GM23338 (cell line): Measurements from ENCODE around the gene PELI1. TPM values are rescaled to one million over a fixed set of nuclear protein-coding genes. Genes with fewer than 3 reads are reported as not detected.

Experiments
- ATAC-seq: fragments of 200-7000 bp; cut with Tn5 transposase; 3 replicates; pipeline ENCODE4 v1.9.1; 2020
- DNase-seq: peaks from one replicate; pipeline ENCODE4 v3.0.0-alpha.2; 2015; ENCODE audit warnings: low spot score
- H2AFZ ChIP-seq: fragments of 200-600 bp; sonication (generic); 2 replicates; pipeline ENCODE4 v1.8.0; 2016; ENCODE audit warnings: antibody characterized with exemption, mild to moderate bottlenecking, moderate library complexity
- H3F3A ChIP-seq: fragments of 200-600 bp; sonication (generic); replicated peaks from 2 replicates; pipeline ENCODE4 v1.8.0; 2017; ENCODE audit warnings: antibody characterized with exemption, mixed run types, low read depth
- H3K27ac ChIP-seq: fragments of 200-600 bp; sonication (generic); 2 replicates; pipeline ENCODE4 v1.6.1; 2016; ENCODE audit warnings: low read depth
- H3K27me3 ChIP-seq: fragments of 200-600 bp; sonication (generic); 2 replicates; pipeline ENCODE4 v1.8.0; 2016; ENCODE audit warnings: mild to moderate bottlenecking, mixed run types, moderate library complexity; ENCODE audit not compliant: insufficient read depth
- H3K36me3 ChIP-seq: fragments of 200-600 bp; sonication (generic); 2 replicates; pipeline ENCODE4 v1.8.0; 2016; ENCODE audit warnings: mild to moderate bottlenecking; ENCODE audit not compliant: insufficient read depth
- H3K4me1 ChIP-seq: fragments of 200-600 bp; sonication (generic); 2 replicates; pipeline ENCODE4 v1.8.0; 2016; ENCODE audit warnings: mild to moderate bottlenecking, moderate library complexity; ENCODE audit not compliant: insufficient read depth
- H3K4me2 ChIP-seq: fragments of 200-600 bp; sonication (generic); 2 replicates; pipeline ENCODE4 v1.7.1; 2017; ENCODE audit warnings: mixed run types
- H3K4me3 ChIP-seq: fragments of 200-600 bp; sonication (generic); 2 replicates; pipeline ENCODE4 v1.6.1; 2016; ENCODE audit warnings: mixed run types
- H3K79me2 ChIP-seq: fragments of 200-600 bp; sonication (generic); replicated peaks from 2 replicates; pipeline ENCODE4 v1.8.0; 2017; ENCODE audit warnings: mild to moderate bottlenecking; ENCODE audit not compliant: insufficient read depth
- H3K9me2 ChIP-seq: fragments of 200-600 bp; sonication (generic); 2 replicates; pipeline ENCODE4 v1.8.0; 2017; ENCODE audit not compliant: insufficient read depth
- H4K20me1 ChIP-seq: fragments of 200-600 bp; sonication (generic); replicated peaks from 2 replicates; pipeline ENCODE4 v1.8.0; 2017; ENCODE audit warnings: mild to moderate bottlenecking; ENCODE audit not compliant: insufficient read depth
- H3K27ac Mint-ChIP-seq: 2 replicates; pipeline ENCODE4 v1.8.0; 2020; ENCODE audit warnings: inconsistent platforms, mild to moderate bottlenecking, moderate library complexity, mixed read lengths
- H3K27me3 Mint-ChIP-seq: 3 replicates; pipeline ENCODE4 v1.8.0; 2022; ENCODE audit warnings: low read depth, mild to moderate bottlenecking, moderate library complexity, mixed read lengths, inconsistent platforms; ENCODE audit not compliant: insufficient read depth, poor library complexity
- H3K36me3 Mint-ChIP-seq: 3 replicates; pipeline ENCODE4 v1.8.0; 2021; ENCODE audit warnings: low read depth, mild to moderate bottlenecking, inconsistent platforms, moderate library complexity, mixed read lengths
- H3K4me1 Mint-ChIP-seq: 3 replicates; pipeline ENCODE4 v1.8.0; 2020; ENCODE audit warnings: mild to moderate bottlenecking, inconsistent platforms, mixed read lengths
- H3K4me3 Mint-ChIP-seq: 3 replicates; pipeline ENCODE4 v1.8.0; 2021; ENCODE audit warnings: moderate library complexity, mild to moderate bottlenecking, inconsistent platforms, mixed read lengths
- H3K9me3 Mint-ChIP-seq: 3 replicates; pipeline ENCODE4 v1.8.0; 2020; ENCODE audit warnings: moderate library complexity, mild to moderate bottlenecking, inconsistent platforms, mixed read lengths
- CREB1 ChIP-seq: fragments of 250-450 bp; sonication (Bioruptor Pico); IDR thresholded peaks from 2 replicates; pipeline ENCODE4 v1.5.0; 2020; ENCODE audit warnings: low read depth, mild to moderate bottlenecking, moderate library complexity
- CTCF ChIP-seq, 2 experiments: fragments of 200-600 bp in 1 of 2; sonication (generic) in 1 of 2; conservative IDR thresholded peaks; 2 replicates each; pipeline versions ENCODE4 v1.5.1 to v1.6.1; 2016 to 2017; ENCODE audit warnings: antibody characterized with exemption in 2 of 2, low read depth in 2 of 2, mild to moderate bottlenecking in 2 of 2, moderate library complexity in 1 of 2
- ETS1 ChIP-seq: IDR thresholded peaks from 2 replicates; pipeline ENCODE4 v1.6.1; 2016; ENCODE audit warnings: antibody characterized with exemption
- EZH2 ChIP-seq: fragments of 200-600 bp; sonication (generic); IDR thresholded peaks from one replicate; pipeline ENCODE4 v1.8.0; 2017; ENCODE audit warnings: antibody characterized with exemption, mild to moderate bottlenecking, low read depth; ENCODE audit not compliant: unreplicated experiment
- EZH2phosphoT487 ChIP-seq: fragments of 200-600 bp; sonication (generic); IDR thresholded peaks from one replicate; pipeline ENCODE4 v1.8.1; 2018; ENCODE audit warnings: antibody characterized with exemption; ENCODE audit not compliant: unreplicated experiment
- JUNB ChIP-seq: IDR thresholded peaks from one replicate; pipeline ENCODE4 v1.6.1; 2016; ENCODE audit warnings: antibody characterized with exemption; ENCODE audit not compliant: unreplicated experiment
- NANOG ChIP-seq: IDR thresholded peaks from 2 replicates; pipeline ENCODE4 v1.6.1; 2016; ENCODE audit warnings: antibody characterized with exemption, borderline replicate concordance
- POLR2AphosphoS5 ChIP-seq: IDR thresholded peaks from 2 replicates; pipeline ENCODE4 v1.6.1; 2016; ENCODE audit warnings: antibody characterized with exemption, low read depth
- REST ChIP-seq: IDR thresholded peaks from one replicate; pipeline ENCODE4 v1.6.1; 2018; ENCODE audit warnings: antibody characterized with exemption; ENCODE audit not compliant: unreplicated experiment
- STAT1 ChIP-seq: IDR thresholded peaks from one replicate; pipeline ENCODE4 v1.6.1; 2016; ENCODE audit warnings: antibody characterized with exemption; ENCODE audit not compliant: unreplicated experiment
- ZNF114 ChIP-seq: fragments of 250-450 bp; sonication (Bioruptor Pico); IDR thresholded peaks from 2 replicates; pipeline ENCODE4 v1.5.0; 2020; ENCODE audit warnings: mild to moderate bottlenecking, moderate library complexity
- ZNF331 ChIP-seq: fragments of 250-450 bp; sonication (Bioruptor Pico); IDR thresholded peaks from 2 replicates; pipeline ENCODE4 v1.5.0; 2020; ENCODE audit warnings: low read depth, mild to moderate bottlenecking, moderate library complexity
- polyA plus RNA-seq: library from polyadenylated mRNA; unstranded; fragments of >200 nt; fragmentation: Nextera tagmentation; extraction: Ambion mirVana; gene quantifications from 2 replicates; pipeline ENCODE4 v1.2.1, GENCODE V29; 2016
- total RNA-seq: library from RNA; depleted of rRNA; stranded (reverse); fragments of >200 nt; shearing (Covaris generic); gene quantifications from 2 replicates; pipeline ENCODE4 v1.2.3, GENCODE V29; 2014

Gene PELI1
- total and polyA plus RNA-seq, 2 experiments from 2014 or later = 32.4 to 61.8 TPM

DNA sequence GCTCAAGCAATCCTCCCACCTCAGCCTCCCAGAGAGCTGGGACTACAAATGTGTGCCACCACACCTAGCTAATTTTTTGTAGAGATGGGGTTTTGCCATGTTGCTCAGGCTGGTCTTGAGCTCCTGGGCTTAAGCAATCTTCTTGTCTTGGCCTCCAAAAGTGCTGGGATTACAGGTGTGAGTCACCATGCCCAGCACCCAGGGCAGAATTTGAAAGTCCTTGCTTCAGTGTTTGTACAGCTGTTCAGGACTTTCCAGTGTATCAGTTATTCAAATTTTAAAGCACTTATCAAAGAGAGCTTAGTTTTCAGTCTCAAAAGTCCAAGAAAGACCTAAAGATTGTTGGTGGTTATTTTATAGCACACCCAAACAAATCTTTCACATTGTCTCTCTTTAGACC is 81.4 kb downstream of the PELI1 start:
- H3K4me3 ChIP-seq = no peak overlapping the region
- H2AFZ ChIP-seq = peak overlapping the region; percentile 23; the same call in 1 of the 2 replicates
- H3F3A ChIP-seq = peaks cover 8% of the 10 kb centered on the region; the same call in 1 of the 2 replicates
- Mint-ChIP-seq H3K9me3 (no peaks in the 10 kb centered on the region), H3K27ac (no peak overlapping the region), H3K4me3 (no peak overlapping the region), H3K36me3 (no peaks in the 10 kb centered on the region), H3K4me1 (peaks cover 40% of the 10 kb centered on the region), H3K27me3 (peaks cover 6% of the 10 kb centered on the region)
- no peak overlapping the region for H3K4me2 ChIP-seq
- H3K9me2 ChIP-seq = no peaks in the 10 kb centered on the region
- no peaks in the 10 kb centered on the region for H3K27me3 ChIP-seq
- ATAC-seq = no peak
- peaks cover 35% of the 10 kb centered on the region for H3K4me1 ChIP-seq
- TF ChIP-seq POLR2AphosphoS5 = no peak
- no peak for TF ChIP-seq ZNF114 (CRISPR knock-in tag)
- no peak for TF ChIP-seq JUNB
- no peak for TF ChIP-seq EZH2
- no peak for TF ChIP-seq STAT1
- no peak for TF ChIP-seq CTCF (conservative IDR thresholded peaks at IDR 0.05; ENCODE audit: low read depth in 2 of 2)
- no peak for TF ChIP-seq ZNF331 (CRISPR knock-in tag)
- TF ChIP-seq REST = no peak
- TF ChIP-seq CREB1 (CRISPR knock-in tag) = no peak
- H4K20me1 ChIP-seq = no peaks in the 10 kb centered on the region
- no peak for DNase-seq
- H3K27ac ChIP-seq = peak overlapping the region; percentile 42; the same call in 1 of the 2 replicates
- no peaks in the 10 kb centered on the region for H3K36me3 ChIP-seq
- H3K79me2 ChIP-seq = no peaks in the 10 kb centered on the region

DNA sequence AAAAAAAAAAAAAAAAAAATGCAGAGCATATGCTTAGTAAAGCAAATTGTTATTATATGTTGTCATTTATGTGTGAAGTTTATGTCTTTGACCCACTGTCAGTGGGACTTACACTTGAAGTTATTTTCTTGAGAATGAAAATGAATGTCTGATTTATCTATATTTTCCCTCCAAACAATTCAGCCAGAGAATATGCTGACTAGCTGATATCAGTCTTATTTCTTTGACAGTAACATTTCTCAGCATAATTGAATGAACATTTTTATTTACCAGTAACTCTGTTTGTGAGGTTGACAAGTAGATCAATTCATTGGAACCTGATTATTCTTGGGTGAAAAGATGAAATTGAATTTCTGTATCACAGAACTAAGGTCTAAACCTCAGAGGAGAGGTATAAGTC is 85.0 kb downstream of the PELI1 start:
- Histone ChIP-seq H3K4me3 (no peak overlapping the region), H3K4me1 (peaks cover 10% of the 10 kb centered on the region), H2AFZ (no peak overlapping the region), H4K20me1 (no peaks in the 10 kb centered on the region), H3F3A (no peaks in the 10 kb centered on the region; the same call in 1 of the 2 replicates), H3K27me3 (no peaks in the 10 kb centered on the region), H3K36me3 (no peaks in the 10 kb centered on the region), H3K27ac (no peak overlapping the region), H3K4me2 (no peak overlapping the region), H3K79me2 (no peaks in the 10 kb centered on the region), H3K9me2 (no peaks in the 10 kb centered on the region)
- Mint-ChIP-seq H3K4me3 (no peak overlapping the region), H3K27me3 (no peaks in the 10 kb centered on the region), H3K36me3 (no peaks in the 10 kb centered on the region), H3K27ac (no peak overlapping the region), H3K9me3 (no peaks in the 10 kb centered on the region), H3K4me1 (peaks cover 13% of the 10 kb centered on the region)
- ATAC-seq (no peak), DNase-seq (no peak)
- TF ChIP-seq POLR2AphosphoS5 = no peak
- no peak for TF ChIP-seq NANOG
- TF ChIP-seq ZNF331 (CRISPR knock-in tag) = no peak
- TF ChIP-seq REST = no peak
- no peak for TF ChIP-seq ETS1
- TF ChIP-seq EZH2 = no peak
- no peak for TF ChIP-seq EZH2phosphoT487
- TF ChIP-seq CREB1 (CRISPR knock-in tag) = no peak
- TF ChIP-seq JUNB = no peak
- no peak for TF ChIP-seq ZNF114 (CRISPR knock-in tag)
